Nephron (organoid): Measurements from ENCODE around the gene SAAL1.
A peak's percentile ranks its signal among the peaks of the same experiment; 100 is the strongest.
"Not testable (repeated sequence)": the region's sequence is repeated elsewhere in the genome, so short reads cannot be mapped to it uniquely, and the experiment has no call there.

Source experiments
- H3K27ac Mint-ChIP-seq, 3 experiments: 2 replicates each; pipeline ENCODE4 v1.8.0; 2020; ENCODE audit warnings: mixed read lengths in 3 of 3, mild to moderate bottlenecking in 2 of 3, moderate library complexity in 1 of 3
- H3K27me3 Mint-ChIP-seq: 2 replicates; pipeline ENCODE4 v1.8.0; 2021; ENCODE audit warnings: low read depth, mild to moderate bottlenecking, moderate library complexity, mixed read lengths
- H3K36me3 Mint-ChIP-seq: 2 replicates; pipeline ENCODE4 v1.8.0; 2020; ENCODE audit warnings: low read depth, mixed read lengths
- H3K4me1 Mint-ChIP-seq: 2 replicates; pipeline ENCODE4 v1.8.0; 2020; ENCODE audit warnings: mixed read lengths
- H3K4me3 Mint-ChIP-seq, 3 experiments: 2 replicates each; pipeline ENCODE4 v1.8.0; 2020; ENCODE audit warnings: mild to moderate bottlenecking in 3 of 3, mixed read lengths in 3 of 3, moderate library complexity in 2 of 3
- H3K9me3 Mint-ChIP-seq: 2 replicates; pipeline ENCODE4 v1.8.0; 2020; ENCODE audit warnings: mixed read lengths
- CTCF ChIP-seq, 3 experiments: fragments of 200-600 bp; sonication (generic); IDR thresholded peaks; one replicate each; pipeline ENCODE4 v1.5.0; 2021; ENCODE audit warnings: antibody characterized with exemption in 3 of 3; ENCODE audit not compliant: unreplicated experiment in 3 of 3

Gene SAAL1

GRCh38 chr11:18137186-18137800 lies 31.4 kb upstream of the SAAL1 start:
- Mint-ChIP-seq H3K27ac (no peak overlapping the region), H3K4me3 (no peak overlapping the region), H3K9me3 (no peaks in the 10 kb centered on the region), H3K36me3 (no peaks in the 10 kb centered on the region), H3K4me1 (no peaks in the 10 kb centered on the region), H3K27me3 (peaks cover 36% of the 10 kb centered on the region)
- no peak for TF ChIP-seq CTCF (IDR thresholded peaks at IDR 0.05; ENCODE audit: unreplicated experiment in 3 of 3)

- Mint-ChIP-seq H3K9me3 (peaks cover 3% of the 10 kb centered on the region), H3K4me3 (no peak overlapping the region), H3K27ac (no peak overlapping the region), H3K27me3 (peaks cover 35% of the 10 kb centered on the region), H3K4me1 (no peaks in the 10 kb centered on the region), H3K36me3 (no peaks in the 10 kb centered on the region)
- no peak for TF ChIP-seq CTCF (IDR thresholded peaks at IDR 0.05; ENCODE audit: unreplicated experiment in 3 of 3)
These were observed 29.4 kb upstream of the SAAL1 start for GRCh38 chr11:18135308-18135707.

GRCh38 chr11:18132341-18132740 lies 26.5 kb upstream of the SAAL1 start, which contains the start of gene MRGPRX3:
Gene MRGPRX3, plus strand, starts transcription at chr11:18132571. Its CDS starts 4,632 bp downstream, at chr11:18137203.
- Mint-ChIP-seq H3K4me1 (no peaks in the 10 kb centered on the region), H3K27ac (no peak within 1 kb of the TSS), H3K36me3 (no peaks in the 10 kb centered on the region), H3K27me3 (peaks cover 29% of the 10 kb centered on the region), H3K9me3 (peaks cover 10% of the 10 kb centered on the region), H3K4me3 (no peak within 1 kb of the TSS)
- no peak for TF ChIP-seq CTCF (IDR thresholded peaks at IDR 0.05; ENCODE audit: unreplicated experiment in 3 of 3)

GRCh38 chr11:18131115-18131514 lies 25.2 kb upstream of the SAAL1 start:
- peaks cover 29% of the 10 kb centered on the region for H3K27me3 Mint-ChIP-seq
- not testable (repeated sequence) for H3K27ac Mint-ChIP-seq, H3K4me1 Mint-ChIP-seq, H3K36me3 Mint-ChIP-seq, H3K4me3 Mint-ChIP-seq
- peaks cover 10% of the 10 kb centered on the region for H3K9me3 Mint-ChIP-seq

- H3K9me3 Mint-ChIP-seq = not testable (repeated sequence)
These were observed 15.5 kb upstream of the SAAL1 start for GRCh38 chr11:18121331-18121828.

GRCh38 chr11:18115360-18116127 lies 9.7 kb upstream of the SAAL1 start:
- Mint-ChIP-seq H3K4me1 (no peaks in the 10 kb centered on the region), H3K9me3 (no peaks in the 10 kb centered on the region), H3K27ac (no peak overlapping the region), H3K27me3 (peaks cover 50% of the 10 kb centered on the region), H3K4me3 (no peak overlapping the region), H3K36me3 (no peaks in the 10 kb centered on the region)
- peak; percentile 73 to 79 (median 76) for TF ChIP-seq CTCF (IDR thresholded peaks at IDR 0.05; ENCODE audit: unreplicated experiment in 3 of 3)

More at GRCh38 chr11:18121331-18121828, 15.5 kb upstream of the SAAL1 start:
- H3K4me3 Mint-ChIP-seq, H3K4me1 Mint-ChIP-seq, H3K27ac Mint-ChIP-seq, H3K36me3 Mint-ChIP-seq: not testable (repeated sequence)
- peaks cover 19% of the 10 kb centered on the region for H3K27me3 Mint-ChIP-seq
